Activated naive CD4-positive, alpha-beta T cell treated with anti-CD3 and anti-CD28 coated beads, Interleukin-2, amount 50 U/mL, for 24 hours (primary cell): Measurements from ENCODE around the gene VMP1.
"Not testable (repeated sequence)": the region's sequence is repeated elsewhere in the genome, so short reads cannot be mapped to it uniquely, and the experiment has no call there.

Source experiments
- H3K27ac Mint-ChIP-seq: one replicate; pipeline ENCODE4 v1.8.0; 2021; ENCODE audit warnings: mild to moderate bottlenecking, mixed read lengths
- H3K27me3 Mint-ChIP-seq: one replicate; pipeline ENCODE4 v1.8.0; 2021; ENCODE audit warnings: mixed read lengths
- H3K36me3 Mint-ChIP-seq: one replicate; pipeline ENCODE4 v1.8.0; 2021; ENCODE audit warnings: mixed read lengths
- H3K4me1 Mint-ChIP-seq: one replicate; pipeline ENCODE4 v1.8.0; 2021; ENCODE audit warnings: mixed read lengths
- H3K4me3 Mint-ChIP-seq: one replicate; pipeline ENCODE4 v1.8.0; 2021; ENCODE audit warnings: mild to moderate bottlenecking, mixed read lengths
- H3K9me3 Mint-ChIP-seq: one replicate; pipeline ENCODE4 v1.8.0; 2021; ENCODE audit warnings: mixed read lengths

The VMP1 gene

GRCh38 chr17:59727817-59728533, 20.5 kb downstream of the VMP1 start:
- H3K4me1 Mint-ChIP-seq = peaks cover 41% of the 10 kb centered on the region
- no peaks in the 10 kb centered on the region for H3K9me3 Mint-ChIP-seq
- H3K27ac Mint-ChIP-seq = no peak overlapping the region
- H3K27me3 Mint-ChIP-seq = no peaks in the 10 kb centered on the region
- H3K4me3 Mint-ChIP-seq = no peak overlapping the region
- H3K36me3 Mint-ChIP-seq = peaks cover 8% of the 10 kb centered on the region

GRCh38 chr17:59730268-59730834, 22.9 kb downstream of the VMP1 start:
- Mint-ChIP-seq H3K4me3 (no peak overlapping the region), H3K4me1 (peaks cover 29% of the 10 kb centered on the region), H3K36me3 (peaks cover 6% of the 10 kb centered on the region), H3K9me3 (no peaks in the 10 kb centered on the region), H3K27me3 (no peaks in the 10 kb centered on the region), H3K27ac (no peak overlapping the region)

- H3K4me1 Mint-ChIP-seq = peaks cover 17% of the 10 kb centered on the region
- no peaks in the 10 kb centered on the region for H3K9me3 Mint-ChIP-seq
- peaks cover 9% of the 10 kb centered on the region for H3K36me3 Mint-ChIP-seq
- H3K4me3 Mint-ChIP-seq = no peak overlapping the region
- no peak overlapping the region for H3K27ac Mint-ChIP-seq
- H3K27me3 Mint-ChIP-seq = no peaks in the 10 kb centered on the region
Measured at GRCh38 chr17:59733697-59734096, 26.2 kb downstream of the VMP1 start.

- peaks cover 13% of the 10 kb centered on the region for H3K4me1 Mint-ChIP-seq
- no peak overlapping the region for H3K4me3 Mint-ChIP-seq
- H3K9me3 Mint-ChIP-seq = no peaks in the 10 kb centered on the region
- H3K27me3 Mint-ChIP-seq = no peaks in the 10 kb centered on the region
- H3K36me3 Mint-ChIP-seq = peaks cover 9% of the 10 kb centered on the region
- H3K27ac Mint-ChIP-seq = no peak overlapping the region
Measured at GRCh38 chr17:59734226-59734625, 26.8 kb downstream of the VMP1 start.

- Mint-ChIP-seq H3K27me3 (no peaks in the 10 kb centered on the region), H3K36me3 (peaks cover 10% of the 10 kb centered on the region), H3K4me3 (no peak overlapping the region), H3K27ac (no peak overlapping the region), H3K9me3 (no peaks in the 10 kb centered on the region), H3K4me1 (no peaks in the 10 kb centered on the region)
Measured at GRCh38 chr17:59737324-59737723, 29.9 kb downstream of the VMP1 start.

- H3K4me1 Mint-ChIP-seq = peaks cover 7% of the 10 kb centered on the region
- H3K27ac Mint-ChIP-seq = no peak overlapping the region
- no peaks in the 10 kb centered on the region for H3K9me3 Mint-ChIP-seq
- peaks cover 14% of the 10 kb centered on the region for H3K36me3 Mint-ChIP-seq
- no peak overlapping the region for H3K4me3 Mint-ChIP-seq
- H3K27me3 Mint-ChIP-seq = no peaks in the 10 kb centered on the region
Measured at GRCh38 chr17:59743842-59744241, 36.4 kb downstream of the VMP1 start.

GRCh38 chr17:59745040-59745439, 37.6 kb downstream of the VMP1 start:
- Mint-ChIP-seq H3K36me3 (peaks cover 14% of the 10 kb centered on the region), H3K4me1 (peaks cover 7% of the 10 kb centered on the region), H3K9me3 (no peaks in the 10 kb centered on the region), H3K27me3 (no peaks in the 10 kb centered on the region), H3K27ac (no peak overlapping the region), H3K4me3 (no peak overlapping the region)

GRCh38 chr17:59746849-59747445, 39.5 kb downstream of the VMP1 start:
- Mint-ChIP-seq H3K36me3 (peaks cover 10% of the 10 kb centered on the region), H3K27ac (peak overlapping the region; percentile 5), H3K4me1 (peaks cover 11% of the 10 kb centered on the region), H3K4me3 (no peak overlapping the region), H3K27me3 (no peaks in the 10 kb centered on the region), H3K9me3 (no peaks in the 10 kb centered on the region)

GRCh38 chr17:59748591-59748990, 41.1 kb downstream of the VMP1 start:
- H3K4me1 Mint-ChIP-seq = peaks cover 26% of the 10 kb centered on the region
- H3K27me3 Mint-ChIP-seq = no peaks in the 10 kb centered on the region
- no peak overlapping the region for H3K27ac Mint-ChIP-seq
- H3K36me3 Mint-ChIP-seq = peaks cover 6% of the 10 kb centered on the region
- H3K4me3 Mint-ChIP-seq = no peak overlapping the region
- no peaks in the 10 kb centered on the region for H3K9me3 Mint-ChIP-seq

GRCh38 chr17:59751955-59752413, 44.5 kb downstream of the VMP1 start:
- Mint-ChIP-seq H3K27me3 (no peaks in the 10 kb centered on the region), H3K4me1 (peaks cover 48% of the 10 kb centered on the region), H3K4me3 (peak overlapping the region; percentile 36), H3K27ac (peak overlapping the region; percentile 96), H3K9me3 (no peaks in the 10 kb centered on the region), H3K36me3 (peaks cover 6% of the 10 kb centered on the region)

- H3K4me1 Mint-ChIP-seq = peaks cover 50% of the 10 kb centered on the region
- peak overlapping the region; percentile 36 for H3K4me3 Mint-ChIP-seq
- peak overlapping the region; percentile 96 for H3K27ac Mint-ChIP-seq
- no peaks in the 10 kb centered on the region for H3K27me3 Mint-ChIP-seq
- H3K9me3 Mint-ChIP-seq = no peaks in the 10 kb centered on the region
- H3K36me3 Mint-ChIP-seq = peaks cover 6% of the 10 kb centered on the region
Measured at GRCh38 chr17:59752446-59752845, 45.0 kb downstream of the VMP1 start.

- Mint-ChIP-seq H3K9me3 (no peaks in the 10 kb centered on the region), H3K36me3 (peaks cover 6% of the 10 kb centered on the region), H3K4me3 (peak overlapping the region; percentile 15), H3K27me3 (no peaks in the 10 kb centered on the region), H3K4me1 (peaks cover 54% of the 10 kb centered on the region), H3K27ac (peak overlapping the region; percentile 91)
Measured at GRCh38 chr17:59752922-59753321, 45.5 kb downstream of the VMP1 start.

GRCh38 chr17:59753522-59754467, 46.3 kb downstream of the VMP1 start:
- Mint-ChIP-seq H3K27me3 (no peaks in the 10 kb centered on the region), H3K4me1 (peaks cover 58% of the 10 kb centered on the region), H3K27ac (peak overlapping the region; percentile 91), H3K4me3 (peak overlapping the region; percentile 84), H3K36me3 (peaks cover 10% of the 10 kb centered on the region), H3K9me3 (no peaks in the 10 kb centered on the region)

- Mint-ChIP-seq H3K27ac (peak overlapping the region; percentile 91), H3K4me3 (peak overlapping the region; percentile 84), H3K36me3 (peaks cover 14% of the 10 kb centered on the region), H3K27me3 (no peaks in the 10 kb centered on the region), H3K4me1 (peaks cover 62% of the 10 kb centered on the region), H3K9me3 (no peaks in the 10 kb centered on the region)
Measured at GRCh38 chr17:59754552-59754951, 47.1 kb downstream of the VMP1 start.

GRCh38 chr17:59755069-59755468, 47.6 kb downstream of the VMP1 start:
- H3K9me3 Mint-ChIP-seq, H3K27me3 Mint-ChIP-seq: not testable (repeated sequence)
- peak overlapping the region; percentile 91 for H3K27ac Mint-ChIP-seq
- H3K4me1 Mint-ChIP-seq = peaks cover 67% of the 10 kb centered on the region
- peak overlapping the region; percentile 84 for H3K4me3 Mint-ChIP-seq
- H3K36me3 Mint-ChIP-seq = peaks cover 17% of the 10 kb centered on the region
